GM21723 (cell line): ENCODE data around the gene NEFH.

ENCODE experiments used
- ATAC-seq: cut with Tn5 transposase; IDR thresholded peaks from one replicate; pipeline ENCODE4 v1.9.1; 2021; ENCODE audit warnings: mild to moderate bottlenecking, moderate library complexity; ENCODE audit not compliant: unreplicated experiment

NEFH gene

DNA sequence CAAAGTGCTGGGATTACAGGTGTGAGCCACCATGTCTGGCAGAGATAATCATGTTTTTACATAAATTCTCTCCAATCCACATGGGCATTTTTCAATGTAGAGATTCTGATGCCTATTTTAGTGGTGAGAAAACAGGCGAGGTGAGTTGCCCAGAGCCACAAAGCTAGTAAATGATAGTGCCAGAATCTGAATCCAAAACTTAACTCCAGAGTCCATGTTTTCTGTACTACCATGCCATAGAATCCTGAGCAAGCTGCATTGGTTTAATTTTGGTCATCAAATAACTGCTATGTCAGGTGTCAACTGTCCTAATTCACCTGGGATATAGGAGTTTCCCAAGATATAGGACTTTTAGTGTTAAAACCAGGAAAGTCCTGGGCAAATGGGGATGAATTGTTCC is 13.6 kb downstream of the NEFH start:
- ATAC-seq: no peak

DNA sequence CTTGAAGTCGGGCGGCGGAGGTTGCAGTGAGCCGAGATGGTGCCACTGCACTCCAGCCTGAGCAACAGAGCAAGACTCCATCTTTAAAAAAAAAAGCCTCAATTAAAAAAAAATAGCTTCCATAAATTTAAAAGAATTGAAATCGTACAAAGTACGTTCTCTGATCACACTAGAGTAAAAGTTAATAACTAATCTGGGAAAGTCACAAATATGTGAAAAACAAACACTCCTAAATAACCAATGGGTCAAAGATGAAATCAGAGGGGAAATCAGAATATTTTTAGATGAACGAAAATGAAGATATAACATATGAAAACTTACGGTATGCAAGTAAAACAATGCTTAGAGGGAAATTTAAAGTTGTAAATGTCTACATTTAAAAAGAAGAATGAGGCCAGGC is 19.8 kb downstream of the NEFH start:
- ATAC-seq: no peak

DNA sequence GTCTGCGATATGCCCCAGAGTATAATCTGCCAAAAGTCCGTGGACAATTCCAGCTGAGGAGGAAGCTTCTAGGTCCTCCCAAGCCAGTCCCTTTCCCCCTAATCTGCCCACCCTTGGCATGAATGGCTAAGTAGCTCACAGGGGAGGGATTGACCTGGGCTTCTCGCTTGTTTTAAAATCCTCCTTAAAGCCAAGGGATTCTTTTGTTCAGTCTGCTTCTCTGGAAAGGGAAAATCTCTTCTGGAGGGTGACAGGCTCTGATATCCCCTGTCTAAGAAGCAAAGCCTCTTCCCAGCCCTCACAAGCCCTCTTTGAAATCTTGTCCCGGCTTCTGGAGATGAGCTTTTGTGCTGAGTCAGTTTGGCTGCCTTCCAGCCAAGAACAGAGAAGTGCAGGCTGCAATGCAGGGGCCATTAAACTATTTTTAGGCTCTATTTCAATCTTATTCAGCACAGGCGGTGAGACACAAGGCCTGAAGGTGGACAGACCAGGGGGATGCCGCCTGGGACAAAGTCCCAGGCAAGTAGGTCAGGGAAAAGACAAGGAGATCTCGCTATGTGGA is 23.9 kb downstream of the NEFH start:
- no peak for ATAC-seq

DNA sequence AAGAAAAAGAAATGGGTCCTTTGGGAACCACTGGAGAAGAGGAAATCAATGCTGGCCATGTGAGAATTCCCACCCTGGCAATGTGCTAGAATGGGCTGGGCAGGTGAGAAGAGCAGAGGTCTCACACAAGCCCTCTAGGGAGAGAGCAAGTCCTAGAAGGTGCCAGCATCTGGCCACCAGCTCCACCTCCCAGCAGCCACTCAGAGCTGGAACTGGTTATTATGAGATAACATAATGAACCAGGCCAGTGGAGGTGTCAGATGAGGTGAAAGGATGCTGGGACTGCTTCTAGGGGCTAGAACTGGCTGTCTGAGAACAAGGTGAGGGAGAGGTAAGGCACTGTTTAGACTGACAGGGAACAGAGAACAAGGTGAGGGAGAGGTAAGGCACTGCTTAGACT is 29.3 kb downstream of the NEFH start:
- no peak for ATAC-seq

DNA sequence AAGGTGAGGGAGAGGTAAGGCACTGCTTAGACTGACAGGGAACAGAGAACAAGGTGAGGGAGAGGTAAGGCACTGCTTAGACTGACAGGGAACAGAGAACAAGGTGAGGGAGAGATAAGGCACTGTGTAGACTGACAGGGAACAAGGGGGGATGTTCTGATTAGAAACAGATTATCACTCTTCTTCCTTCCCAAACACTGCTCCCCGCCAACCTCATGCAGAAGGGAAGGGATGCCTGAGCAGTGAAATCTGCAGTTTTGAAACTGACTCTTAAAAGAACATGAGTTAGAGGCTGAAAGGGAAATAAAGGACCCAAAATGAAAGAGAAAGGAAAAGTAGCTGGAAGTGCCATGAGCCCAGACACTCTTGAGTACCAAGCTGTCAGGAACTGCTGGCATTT is 29.8 kb downstream of the NEFH start:
- ATAC-seq: no peak

DNA sequence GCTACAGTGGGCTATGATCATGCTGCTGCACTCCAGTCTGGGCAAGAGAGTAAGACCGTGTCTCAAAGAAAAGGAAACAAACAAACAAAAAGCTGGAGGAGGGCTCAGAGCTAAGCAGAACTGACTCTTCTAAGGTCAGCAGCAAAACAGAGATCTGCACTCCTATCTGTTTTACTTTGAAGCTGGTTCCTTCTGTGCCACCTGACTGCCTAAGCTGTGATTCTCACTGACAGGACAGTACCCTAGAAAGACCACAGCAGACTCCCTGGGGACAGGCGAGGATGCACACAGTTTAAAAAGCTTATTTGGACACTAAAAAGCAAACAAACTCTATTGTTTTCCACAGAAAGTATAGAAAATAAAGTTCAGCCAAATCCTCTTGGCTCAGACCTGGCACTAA is 30.5 kb downstream of the NEFH start:
- no peak for ATAC-seq

DNA sequence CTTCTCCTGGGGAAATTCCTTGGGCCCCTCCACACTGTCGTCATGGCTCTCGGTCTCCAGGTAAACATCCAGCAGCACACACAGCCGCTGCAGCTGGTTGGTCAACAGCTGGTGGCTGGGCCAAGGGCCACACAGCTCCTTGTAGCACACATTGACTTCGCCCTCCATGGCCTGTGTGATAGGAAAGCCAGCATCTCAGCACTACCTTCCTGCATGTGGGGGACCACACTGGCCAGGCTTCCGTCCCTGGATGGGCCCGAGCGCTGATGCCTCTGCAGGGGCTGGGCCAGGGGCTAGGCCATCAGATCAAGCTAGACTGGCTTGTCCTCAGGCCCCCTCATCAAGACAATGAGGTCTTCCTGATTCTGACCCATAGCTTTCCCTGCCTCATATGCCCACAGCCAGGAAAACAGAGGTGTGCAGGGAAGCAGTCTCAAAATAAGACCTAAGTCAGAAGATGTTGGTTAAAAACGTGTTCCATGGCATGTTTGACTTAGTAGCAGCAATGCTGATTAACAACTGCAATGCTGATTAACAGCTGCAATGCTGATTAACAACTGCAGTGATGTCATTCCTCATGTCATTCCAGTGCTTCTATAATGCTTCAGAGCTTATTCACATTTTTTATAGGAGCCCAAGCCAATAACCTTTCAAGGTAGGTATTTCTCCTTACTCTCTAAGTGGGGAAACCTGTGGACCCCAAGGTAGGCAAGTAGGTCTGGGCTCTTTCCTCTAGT is 31.3 kb downstream of the NEFH start:
- ATAC-seq: no peak

DNA sequence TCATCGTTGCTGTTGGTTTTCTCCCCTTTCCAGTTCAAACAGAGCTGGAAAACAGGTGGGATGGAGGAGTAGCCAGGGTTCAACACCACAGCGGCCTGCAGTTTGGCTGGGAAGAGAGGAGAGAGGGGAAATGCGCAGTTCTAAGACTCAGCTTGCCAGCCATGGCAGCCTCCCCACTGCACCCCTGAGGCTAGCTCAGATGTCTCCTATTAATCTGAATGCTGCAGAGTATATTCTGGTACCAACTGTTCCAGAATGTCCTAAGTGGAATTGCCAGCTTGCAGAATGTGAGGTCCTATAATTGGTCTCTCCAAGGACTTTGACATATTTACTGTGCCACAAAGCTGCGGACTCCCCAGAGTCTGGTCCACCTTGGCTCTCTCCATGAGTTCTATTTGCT is 32.0 kb downstream of the NEFH start:
- ATAC-seq: no peak

DNA sequence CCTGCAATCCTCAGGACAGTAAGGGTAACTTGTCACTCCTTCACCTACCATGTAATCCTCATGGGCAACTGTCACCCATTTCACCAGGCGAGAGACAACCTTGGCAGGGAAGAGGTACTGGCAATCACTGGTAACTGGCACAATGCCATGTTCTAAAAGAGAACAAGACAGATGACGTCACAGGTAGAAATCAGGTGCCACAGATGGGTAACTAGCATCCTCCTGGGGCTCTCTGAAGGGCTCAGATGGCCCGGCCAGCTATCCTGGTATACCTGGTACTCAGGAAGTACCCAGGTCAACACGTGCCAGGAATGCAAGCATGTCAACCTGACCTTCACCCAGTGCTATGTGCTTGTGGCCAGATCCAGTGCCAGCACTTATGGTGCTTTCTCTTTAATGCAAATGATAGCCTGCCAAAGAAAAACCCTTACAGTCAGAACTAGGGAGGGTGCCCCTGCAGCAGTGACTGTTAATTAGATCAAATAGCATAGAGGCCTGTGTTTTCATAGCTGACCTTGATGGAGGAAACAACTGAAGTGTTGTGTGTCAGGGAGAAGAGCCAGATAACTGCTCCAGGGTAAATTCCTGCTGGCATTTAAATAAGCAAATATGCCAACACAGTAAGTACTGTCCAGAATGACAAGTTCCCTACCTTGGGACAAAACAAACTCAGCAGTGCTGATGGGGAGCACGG is 37.3 kb downstream of the NEFH start:
- no peak for ATAC-seq

DNA sequence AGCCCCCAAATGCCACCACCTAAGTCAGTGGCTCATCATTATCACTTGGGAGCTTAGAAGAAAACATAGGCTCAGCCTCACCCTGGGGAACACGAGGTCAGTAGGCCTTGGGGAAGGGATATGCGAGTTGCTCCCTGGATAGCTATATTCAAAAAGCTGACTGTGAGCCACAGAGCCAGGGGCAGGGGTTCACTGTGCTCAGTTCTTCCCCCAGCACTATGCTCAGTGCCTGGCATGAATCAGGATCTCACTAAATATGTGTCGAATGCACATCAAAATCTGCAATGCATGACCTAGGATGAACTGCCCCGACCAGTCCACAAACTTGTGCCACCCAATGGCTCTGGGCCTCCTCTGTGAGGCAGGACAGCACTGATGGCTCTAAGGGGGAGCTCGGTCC is 38.4 kb downstream of the NEFH start:
- ATAC-seq: no peak

DNA sequence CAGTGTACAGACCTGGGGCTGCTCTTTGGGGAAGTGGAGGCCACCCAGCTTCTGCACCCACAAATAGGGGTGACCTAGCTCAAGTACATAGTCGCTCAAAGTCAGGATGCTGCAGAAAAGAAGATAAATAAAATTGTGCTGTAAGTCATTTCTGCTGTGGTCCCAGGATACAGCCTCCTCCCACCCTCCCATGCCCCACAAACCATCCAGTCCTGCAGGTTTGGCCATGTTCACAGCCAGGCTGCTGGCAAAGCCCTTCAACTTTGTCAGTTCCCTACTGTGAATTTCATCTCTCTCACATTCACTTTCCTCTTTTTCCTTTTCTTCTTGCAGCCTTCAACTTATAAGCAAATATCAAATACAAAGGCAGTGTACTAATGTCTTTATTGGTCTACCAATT is 40.0 kb downstream of the NEFH start:
- ATAC-seq: no peak

DNA sequence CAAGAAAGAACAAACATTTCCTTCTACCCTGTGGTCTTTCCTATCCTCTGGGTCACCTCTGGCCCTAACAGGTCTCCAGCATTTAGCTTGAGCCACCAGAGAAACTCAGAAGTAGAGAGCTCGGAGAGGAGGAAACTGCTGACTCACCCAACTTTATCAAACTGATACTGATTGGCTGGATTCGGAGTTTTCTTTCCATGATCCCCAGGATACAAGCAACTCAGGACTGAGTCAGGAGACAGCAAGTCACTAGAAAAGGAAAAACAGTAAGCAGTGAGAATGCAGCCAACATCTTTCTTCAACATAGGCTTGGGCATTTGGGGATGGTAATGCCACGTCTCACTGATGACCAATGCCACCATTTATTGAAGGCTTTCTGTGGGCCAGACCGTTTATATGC is 40.8 kb downstream of the NEFH start:
- ATAC-seq: no peak

DNA sequence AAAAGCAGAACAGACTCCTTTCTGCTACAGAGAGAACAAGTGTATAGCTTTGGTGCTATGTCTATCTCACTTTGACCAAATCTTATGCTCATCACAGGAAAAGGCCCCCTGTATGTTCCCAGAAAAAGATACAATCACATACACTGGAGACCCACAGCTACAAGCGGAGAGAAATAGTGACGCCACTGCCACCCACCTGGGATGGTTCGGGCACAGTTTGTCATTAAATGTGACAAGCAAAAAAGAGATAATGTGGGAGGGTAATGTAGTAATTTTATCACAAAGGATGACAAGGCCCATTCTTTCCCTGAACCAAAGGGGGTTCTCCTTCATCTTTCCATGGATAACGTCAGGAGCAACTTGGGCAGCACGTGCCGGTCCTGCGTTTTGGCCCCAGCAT is 41.5 kb downstream of the NEFH start:
- ATAC-seq: no peak

DNA sequence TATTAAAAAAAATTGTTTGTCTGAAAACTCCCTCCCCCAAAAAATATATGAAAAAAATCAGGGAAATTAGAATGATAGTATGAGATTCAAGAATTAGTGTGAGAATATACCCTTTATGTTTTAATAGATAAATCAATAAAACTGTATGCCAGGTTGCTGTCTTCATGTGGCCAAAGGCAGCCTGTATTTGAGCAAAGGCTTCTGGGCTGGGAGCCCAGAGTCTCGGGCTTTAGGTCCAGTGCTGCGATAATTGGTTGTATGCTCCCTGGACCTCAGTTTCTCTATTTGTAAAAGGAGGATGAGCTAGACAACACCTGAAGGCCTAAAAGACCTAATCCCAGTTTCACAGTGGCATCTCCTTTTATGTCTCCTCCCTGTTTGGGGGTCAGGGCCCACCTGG is 43.7 kb downstream of the NEFH start:
- ATAC-seq: no peak

DNA sequence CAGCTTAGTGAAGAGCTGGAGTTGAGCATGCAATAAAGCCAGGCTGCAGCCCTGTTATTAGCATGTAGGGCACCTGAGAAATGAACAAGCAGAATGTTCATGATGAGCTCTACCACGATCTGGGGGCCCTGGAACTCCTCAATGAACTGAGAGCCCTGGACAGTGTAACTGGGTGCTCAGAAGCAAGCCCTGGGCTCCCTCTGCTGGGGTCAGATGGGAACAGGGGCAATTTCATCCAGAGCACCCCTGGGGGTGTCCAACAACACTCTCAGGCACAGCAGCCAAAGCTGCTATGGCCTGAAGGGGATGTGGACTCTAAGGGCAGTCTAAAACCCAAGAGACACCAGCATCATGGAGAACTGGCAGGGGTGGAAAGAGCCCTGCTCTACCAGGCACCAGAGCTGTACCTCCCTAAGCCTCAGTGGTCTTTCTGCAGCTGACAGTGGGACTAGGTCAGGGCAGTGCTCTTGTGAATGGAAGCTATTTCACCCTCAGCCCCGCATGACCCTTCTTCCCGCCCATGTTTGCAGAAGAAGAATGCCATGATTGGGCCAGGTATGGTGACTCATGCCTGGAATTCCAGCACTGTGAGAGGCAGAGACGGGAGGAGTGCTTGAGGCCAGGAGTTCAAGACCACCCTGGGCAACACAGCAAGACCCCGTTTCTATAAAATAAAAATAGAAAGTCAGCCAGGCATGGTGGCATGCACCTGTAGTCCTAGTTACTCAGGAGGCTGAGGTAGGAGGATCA is 44.6 kb downstream of the NEFH start:
- no peak for ATAC-seq

DNA sequence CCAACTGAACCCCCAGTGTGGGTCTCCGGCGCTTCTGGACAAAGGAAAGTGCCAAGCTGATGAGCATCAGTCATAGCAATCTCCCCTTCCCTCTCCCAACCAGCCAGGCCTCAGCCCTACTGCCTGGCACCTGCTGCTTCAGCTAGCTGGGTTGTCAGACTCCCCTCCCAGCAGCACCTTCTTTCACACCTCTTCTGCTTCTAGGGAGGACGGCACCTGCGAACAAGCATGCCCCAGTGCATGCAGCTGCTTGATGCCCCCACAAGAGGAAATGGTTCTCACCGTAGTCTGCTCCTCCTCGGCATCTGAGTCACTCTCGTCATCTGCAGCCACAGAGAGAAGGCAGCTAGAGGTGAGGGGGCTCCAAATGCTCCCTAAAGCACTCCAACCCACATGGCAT is 48.1 kb downstream of the NEFH start:
- ATAC-seq: no peak

DNA sequence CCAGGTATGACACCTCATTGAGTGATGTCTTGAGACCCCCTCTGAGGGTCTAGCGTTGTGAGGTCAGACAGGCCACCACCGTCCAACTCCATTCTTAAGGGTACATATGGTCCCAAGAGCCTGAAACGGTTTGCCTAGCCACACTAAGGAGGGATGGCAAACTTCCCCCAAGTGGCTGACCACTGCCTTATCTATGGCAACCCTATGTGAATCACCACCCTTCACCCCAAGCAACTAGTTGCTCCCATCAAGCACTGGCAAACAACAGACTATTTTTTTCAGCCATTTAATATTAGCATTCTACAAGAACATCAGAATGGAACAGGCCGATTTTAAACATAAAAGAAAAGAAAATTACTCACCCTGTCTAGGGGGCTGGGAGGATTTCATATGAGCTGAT is 50.7 kb downstream of the NEFH start:
- no peak for ATAC-seq

DNA sequence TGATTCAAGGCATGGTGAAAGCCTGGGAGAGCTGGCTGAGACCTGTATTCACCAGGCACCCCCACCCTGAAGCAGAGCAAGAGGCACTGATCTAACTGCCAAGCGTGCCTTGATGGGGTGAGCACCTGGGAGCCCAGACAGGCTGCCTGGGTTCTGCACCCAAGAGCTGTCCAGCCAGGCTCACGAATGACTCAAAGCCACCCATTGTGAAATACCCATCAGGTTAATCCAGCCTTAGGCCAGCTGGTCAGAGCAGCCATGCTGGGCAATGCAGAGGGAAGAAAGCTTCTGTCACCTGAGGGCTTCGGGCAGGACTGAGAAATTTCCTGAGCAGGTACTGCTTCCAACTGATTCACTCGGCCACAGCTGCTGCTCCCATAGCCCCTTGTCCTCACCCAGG is 51.4 kb downstream of the NEFH start:
- ATAC-seq: no peak

DNA sequence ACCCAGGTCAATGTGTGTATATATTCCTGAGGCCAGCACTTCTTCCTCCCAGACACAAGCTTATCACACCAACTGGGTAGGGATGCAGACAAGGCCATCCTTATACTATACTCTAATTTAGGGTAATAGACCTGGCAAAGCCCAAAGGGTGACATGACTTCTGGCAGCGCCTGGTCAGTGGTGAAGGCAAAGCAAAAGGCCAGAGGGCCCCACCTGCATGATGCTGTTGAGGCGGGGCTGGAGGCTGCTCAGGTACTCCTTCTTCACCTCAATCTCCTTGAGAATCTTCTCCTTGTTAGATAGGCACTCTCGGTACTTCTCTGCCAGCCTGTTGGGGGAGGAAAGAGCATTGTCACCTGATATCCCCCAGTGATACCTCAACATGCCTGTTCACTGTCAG is 56.4 kb downstream of the NEFH start:
- no peak for ATAC-seq

DNA sequence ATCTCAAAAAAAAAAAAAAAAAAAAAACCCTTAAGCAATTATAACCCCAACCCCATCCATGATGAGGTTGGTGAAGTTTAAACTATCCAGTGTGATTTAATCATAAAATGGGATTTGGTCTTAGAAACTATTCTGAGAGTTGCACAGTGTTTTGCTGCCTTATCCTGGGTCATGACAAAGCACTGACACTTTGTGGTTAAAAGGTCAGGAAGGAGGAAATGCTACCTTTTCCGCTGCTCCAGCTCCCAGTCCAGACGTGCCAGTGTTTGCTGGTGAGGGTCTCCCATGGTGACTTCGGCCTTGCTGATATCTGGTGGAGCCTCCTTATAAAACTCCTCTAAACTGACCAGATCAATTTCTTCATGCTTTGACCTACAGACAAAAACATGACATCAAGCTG is 59.1 kb downstream of the NEFH start:
- ATAC-seq: no peak
